ENCODE measurements around the gene ZNF678.

The ZNF678 gene

GRCh38 chr1:227563324-227564201 lies at the start of gene ZNF678:
TSS of gene ZNF678 (plus strand) at chr1:227563556. CDS start at chr1:227650992, 87,436 bp downstream.
- DNase-seq (ENCODE audit: low read depth) = peak; percentile 69

- no peak for DNase-seq (ENCODE audit: low read depth)
Observed at GRCh38 chr1:227518876-227519275, 44.5 kb upstream of the ZNF678 start.

- no peak for DNase-seq (ENCODE audit: low read depth)
Observed at GRCh38 chr1:227521782-227522181, 41.6 kb upstream of the ZNF678 start.

GRCh38 chr1:227526524-227526923 lies 36.8 kb upstream of the ZNF678 start:
- no peak for DNase-seq (ENCODE audit: low read depth)

GRCh38 chr1:227532019-227532619 lies 31.2 kb upstream of the ZNF678 start:
- no peak for DNase-seq (ENCODE audit: low read depth)

GRCh38 chr1:227540170-227541098 lies 22.9 kb upstream of the ZNF678 start:
- no peak for DNase-seq (ENCODE audit: low read depth)

- no peak for DNase-seq (ENCODE audit: low read depth)
Observed at GRCh38 chr1:227541129-227541528, 22.2 kb upstream of the ZNF678 start.

- DNase-seq (ENCODE audit: low read depth) = no peak
Observed at GRCh38 chr1:227541796-227542152, 21.6 kb upstream of the ZNF678 start.

- peak; percentile 67 for DNase-seq (ENCODE audit: low read depth)
Observed at GRCh38 chr1:227542153-227543120, 20.9 kb upstream of the ZNF678 start.

- DNase-seq (ENCODE audit: low read depth) = no peak
Observed at GRCh38 chr1:227543283-227544066, 19.9 kb upstream of the ZNF678 start.

- no peak for DNase-seq (ENCODE audit: low read depth)
Observed at GRCh38 chr1:227544067-227545050, 19.0 kb upstream of the ZNF678 start.

- DNase-seq (ENCODE audit: low read depth) = no peak
Observed at GRCh38 chr1:227545361-227545760, 18.0 kb upstream of the ZNF678 start.

GRCh38 chr1:227546059-227546458 lies 17.3 kb upstream of the ZNF678 start:
- no peak for DNase-seq (ENCODE audit: low read depth)

- no peak for DNase-seq (ENCODE audit: low read depth)
Observed at GRCh38 chr1:227546598-227547309, 16.6 kb upstream of the ZNF678 start.

- DNase-seq (ENCODE audit: low read depth) = no peak
Observed at GRCh38 chr1:227547310-227548118, 15.8 kb upstream of the ZNF678 start.

- DNase-seq (ENCODE audit: low read depth) = no peak
Observed at GRCh38 chr1:227548119-227548397, 15.3 kb upstream of the ZNF678 start.

- DNase-seq (ENCODE audit: low read depth) = no peak
Observed at GRCh38 chr1:227548448-227548847, 14.9 kb upstream of the ZNF678 start.

- DNase-seq (ENCODE audit: low read depth) = no peak
Observed at GRCh38 chr1:227549892-227550291, 13.5 kb upstream of the ZNF678 start.
